ENCODE measurements around the gene HMGXB4.

DNA sequence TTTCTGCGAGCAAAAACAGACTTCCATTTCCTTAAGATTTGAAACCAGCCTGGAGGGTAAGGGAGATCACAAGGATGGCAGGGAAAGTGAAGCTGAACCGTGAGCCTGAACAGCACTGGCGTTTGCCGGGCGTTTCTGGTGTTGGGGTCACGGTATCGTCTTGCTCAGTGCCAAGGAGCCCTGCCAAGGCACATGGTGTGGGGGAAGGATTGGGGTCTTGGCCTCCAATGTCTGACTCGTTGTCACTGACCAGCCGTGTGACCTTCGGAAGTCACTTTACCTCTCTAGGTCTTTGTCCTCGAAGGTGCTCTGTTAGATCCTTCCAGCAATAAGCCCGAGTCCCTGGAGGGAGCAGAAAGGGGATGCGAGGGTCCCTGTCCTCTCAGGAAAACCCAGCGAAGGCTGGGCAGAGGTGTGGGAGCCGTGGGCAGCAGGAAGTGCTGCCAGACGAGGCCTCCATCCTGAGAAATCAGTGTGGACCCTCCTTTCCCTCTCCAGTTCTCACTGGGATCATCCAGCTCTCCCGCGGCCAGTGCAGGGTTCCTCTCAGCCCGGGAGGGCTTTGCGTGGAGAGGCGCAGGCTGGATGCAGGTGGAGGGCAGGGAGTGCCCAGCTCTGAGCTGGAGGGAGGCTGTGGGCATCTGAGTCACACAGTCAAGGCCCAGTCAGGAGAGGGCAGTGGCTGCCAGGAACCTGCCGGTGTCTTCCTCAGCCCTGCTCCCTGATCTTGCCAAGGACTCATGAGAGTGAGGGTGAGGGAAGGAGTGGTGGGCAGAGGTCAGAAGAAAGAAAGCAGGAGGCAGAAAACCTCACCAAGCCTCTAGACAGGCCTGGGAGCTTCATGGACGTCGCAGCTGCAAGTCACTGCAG is 61.3 kb downstream of the HMGXB4 start:
- TF ChIP-seq, protein P1, sequence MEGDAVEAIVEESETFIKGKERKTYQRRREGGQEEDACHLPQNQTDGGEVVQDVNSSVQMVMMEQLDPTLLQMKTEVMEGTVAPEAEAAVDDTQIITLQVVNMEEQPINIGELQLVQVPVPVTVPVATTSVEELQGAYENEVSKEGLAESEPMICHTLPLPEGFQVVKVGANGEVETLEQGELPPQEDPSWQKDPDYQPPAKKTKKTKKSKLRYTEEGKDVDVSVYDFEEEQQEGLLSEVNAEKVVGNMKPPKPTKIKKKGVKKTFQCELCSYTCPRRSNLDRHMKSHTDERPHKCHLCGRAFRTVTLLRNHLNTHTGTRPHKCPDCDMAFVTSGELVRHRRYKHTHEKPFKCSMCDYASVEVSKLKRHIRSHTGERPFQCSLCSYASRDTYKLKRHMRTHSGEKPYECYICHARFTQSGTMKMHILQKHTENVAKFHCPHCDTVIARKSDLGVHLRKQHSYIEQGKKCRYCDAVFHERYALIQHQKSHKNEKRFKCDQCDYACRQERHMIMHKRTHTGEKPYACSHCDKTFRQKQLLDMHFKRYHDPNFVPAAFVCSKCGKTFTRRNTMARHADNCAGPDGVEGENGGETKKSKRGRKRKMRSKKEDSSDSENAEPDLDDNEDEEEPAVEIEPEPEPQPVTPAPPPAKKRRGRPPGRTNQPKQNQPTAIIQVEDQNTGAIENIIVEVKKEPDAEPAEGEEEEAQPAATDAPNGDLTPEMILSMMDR (conservative IDR thresholded peaks at IDR 0.05; ENCODE audit: low read depth in 2 of 2): no peak
- no peak for TF ChIP-seq STAT1 (IDR thresholded peaks at IDR 0.05; ENCODE audit: unreplicated experiment)
- TF ChIP-seq EZH2 (IDR thresholded peaks at IDR 0.05; ENCODE audit: low read depth, unreplicated experiment): no peak
- no peak for TF ChIP-seq POLR2AphosphoS5 (IDR thresholded peaks at IDR 0.05; ENCODE audit: low read depth)
- TF ChIP-seq, protein P2, sequence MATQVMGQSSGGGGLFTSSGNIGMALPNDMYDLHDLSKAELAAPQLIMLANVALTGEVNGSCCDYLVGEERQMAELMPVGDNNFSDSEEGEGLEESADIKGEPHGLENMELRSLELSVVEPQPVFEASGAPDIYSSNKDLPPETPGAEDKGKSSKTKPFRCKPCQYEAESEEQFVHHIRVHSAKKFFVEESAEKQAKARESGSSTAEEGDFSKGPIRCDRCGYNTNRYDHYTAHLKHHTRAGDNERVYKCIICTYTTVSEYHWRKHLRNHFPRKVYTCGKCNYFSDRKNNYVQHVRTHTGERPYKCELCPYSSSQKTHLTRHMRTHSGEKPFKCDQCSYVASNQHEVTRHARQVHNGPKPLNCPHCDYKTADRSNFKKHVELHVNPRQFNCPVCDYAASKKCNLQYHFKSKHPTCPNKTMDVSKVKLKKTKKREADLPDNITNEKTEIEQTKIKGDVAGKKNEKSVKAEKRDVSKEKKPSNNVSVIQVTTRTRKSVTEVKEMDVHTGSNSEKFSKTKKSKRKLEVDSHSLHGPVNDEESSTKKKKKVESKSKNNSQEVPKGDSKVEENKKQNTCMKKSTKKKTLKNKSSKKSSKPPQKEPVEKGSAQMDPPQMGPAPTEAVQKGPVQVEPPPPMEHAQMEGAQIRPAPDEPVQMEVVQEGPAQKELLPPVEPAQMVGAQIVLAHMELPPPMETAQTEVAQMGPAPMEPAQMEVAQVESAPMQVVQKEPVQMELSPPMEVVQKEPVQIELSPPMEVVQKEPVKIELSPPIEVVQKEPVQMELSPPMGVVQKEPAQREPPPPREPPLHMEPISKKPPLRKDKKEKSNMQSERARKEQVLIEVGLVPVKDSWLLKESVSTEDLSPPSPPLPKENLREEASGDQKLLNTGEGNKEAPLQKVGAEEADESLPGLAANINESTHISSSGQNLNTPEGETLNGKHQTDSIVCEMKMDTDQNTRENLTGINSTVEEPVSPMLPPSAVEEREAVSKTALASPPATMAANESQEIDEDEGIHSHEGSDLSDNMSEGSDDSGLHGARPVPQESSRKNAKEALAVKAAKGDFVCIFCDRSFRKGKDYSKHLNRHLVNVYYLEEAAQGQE (IDR thresholded peaks at IDR 0.05; ENCODE audit: unreplicated experiment): no peak
- TF ChIP-seq, protein P3, sequence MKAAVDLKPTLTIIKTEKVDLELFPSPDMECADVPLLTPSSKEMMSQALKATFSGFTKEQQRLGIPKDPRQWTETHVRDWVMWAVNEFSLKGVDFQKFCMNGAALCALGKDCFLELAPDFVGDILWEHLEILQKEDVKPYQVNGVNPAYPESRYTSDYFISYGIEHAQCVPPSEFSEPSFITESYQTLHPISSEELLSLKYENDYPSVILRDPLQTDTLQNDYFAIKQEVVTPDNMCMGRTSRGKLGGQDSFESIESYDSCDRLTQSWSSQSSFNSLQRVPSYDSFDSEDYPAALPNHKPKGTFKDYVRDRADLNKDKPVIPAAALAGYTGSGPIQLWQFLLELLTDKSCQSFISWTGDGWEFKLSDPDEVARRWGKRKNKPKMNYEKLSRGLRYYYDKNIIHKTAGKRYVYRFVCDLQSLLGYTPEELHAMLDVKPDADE (IDR thresholded peaks at IDR 0.05): no peak
- TF ChIP-seq EZH2phosphoT487 (IDR thresholded peaks at IDR 0.05; ENCODE audit: unreplicated experiment): no peak
- no peak for TF ChIP-seq JUNB (IDR thresholded peaks at IDR 0.05; ENCODE audit: unreplicated experiment)
- TF ChIP-seq ZNF114 (CRISPR knock-in tag; IDR thresholded peaks at IDR 0.05): no peak
- TF ChIP-seq ZNF331 (CRISPR knock-in tag; IDR thresholded peaks at IDR 0.05; ENCODE audit: low read depth): no peak
